Stimulated activated naive CD8-positive, alpha-beta T cell treated with anti-CD3 and anti-CD28 coated beads, Interleukin-15, Interleukin-2, amounts not matched to agents 100 U/mL and 50 U/mL, for 24 hours (primary cell): ENCODE results near the gene C3orf62.
"Not testable (repeated sequence)": the region's sequence is repeated elsewhere in the genome, so short reads cannot be mapped to it uniquely, and the experiment has no call there.

Experiments used
- ATAC-seq: fragments of 150-1000 bp; cut with Tn5 transposase; one replicate; pipeline ENCODE4 v1.10.0; 2021
- DNase-seq: peaks from one replicate; pipeline ENCODE4 v3.0.0; 2021

C3orf62 gene

GRCh38 chr3:49266410-49267095 lies 10.5 kb downstream of the C3orf62 start:
- DNase-seq (no peak), ATAC-seq (no peak)

- no peak for ATAC-seq
Observed at GRCh38 chr3:49265661-49266386, 11.2 kb downstream of the C3orf62 start.

GRCh38 chr3:49263159-49263889 lies 13.7 kb downstream of the C3orf62 start:
- DNase-seq (no peak), ATAC-seq (no peak)

More at GRCh38 chr3:49265661-49266386, 11.2 kb downstream of the C3orf62 start:
- no peak for DNase-seq

DNA sequence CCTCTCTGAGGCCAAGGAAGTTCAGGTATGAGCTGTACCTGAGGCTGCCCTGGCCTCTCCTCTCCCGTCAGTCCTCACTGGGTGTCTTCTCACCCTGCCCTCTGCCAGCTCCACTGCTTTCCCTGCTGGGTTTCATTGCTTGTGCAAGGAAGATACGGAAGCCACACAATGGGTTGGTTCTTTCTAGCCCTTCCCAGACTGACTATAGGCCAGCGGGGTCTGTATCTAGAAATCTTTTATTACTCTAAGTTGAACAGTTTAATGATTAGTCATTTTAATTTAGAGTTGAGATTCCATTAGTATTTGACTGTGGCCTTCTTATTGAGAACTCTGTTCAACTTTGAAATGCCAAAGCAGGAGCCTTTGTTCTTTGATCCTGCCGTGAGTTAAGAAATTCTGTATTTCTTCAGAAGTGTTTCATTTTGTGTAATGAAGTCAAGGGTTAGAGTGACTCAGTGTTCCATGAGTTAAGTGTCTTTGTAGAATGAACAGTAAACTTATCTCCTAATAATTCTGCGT lies 16.2 kb downstream of the C3orf62 start:
- ATAC-seq = peak; percentile 32
- DNase-seq = no peak

DNA sequence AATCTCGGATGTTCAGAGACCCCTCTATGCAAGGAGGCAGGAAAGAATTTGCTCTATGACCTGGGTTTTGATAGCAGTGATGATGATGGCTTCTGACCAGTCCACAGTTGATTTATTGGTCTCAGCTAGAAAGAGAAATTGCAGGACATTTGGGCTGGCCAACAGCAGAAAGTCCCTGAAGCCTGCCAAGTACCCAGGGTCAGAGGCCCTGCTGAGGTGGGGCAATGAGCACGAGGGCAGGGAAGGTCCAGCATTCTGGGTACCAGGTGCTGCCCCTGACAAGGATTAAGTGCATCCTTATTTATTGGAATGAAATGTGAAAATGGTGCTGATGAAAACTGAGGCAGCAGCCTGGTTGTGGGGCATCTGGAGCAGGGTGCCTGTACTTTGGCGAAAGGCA lies 19.8 kb downstream of the C3orf62 start:
- no peak for ATAC-seq

GRCh38 chr3:49255718-49256511 lies 21.1 kb downstream of the C3orf62 start:
- no peak for ATAC-seq
- no peak for DNase-seq

More for the DNA sequence above, 19.8 kb downstream of the C3orf62 start:
- no peak for DNase-seq

GRCh38 chr3:49255112-49255511 lies 21.9 kb downstream of the C3orf62 start:
- DNase-seq (no peak), ATAC-seq (no peak)

DNA sequence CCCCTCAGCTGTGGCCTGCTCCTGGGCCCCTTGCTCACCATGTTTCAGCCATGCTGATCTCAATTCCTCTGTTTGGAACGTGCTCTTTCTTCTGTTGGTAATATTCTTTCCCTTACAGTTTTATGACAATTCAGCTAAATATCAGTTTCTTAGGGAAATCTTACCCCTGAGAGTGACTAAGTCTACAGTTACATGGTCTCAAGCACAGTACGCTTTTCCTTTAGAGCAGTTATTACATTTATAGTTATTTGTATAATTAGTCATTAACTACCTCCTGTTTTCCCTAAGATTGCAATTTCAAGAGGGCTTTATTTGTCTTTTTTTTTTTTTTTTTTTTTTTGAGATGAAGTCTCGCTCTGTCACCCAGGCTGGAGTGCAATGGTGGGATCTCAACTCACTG lies 23.5 kb downstream of the C3orf62 start:
- no peak for DNase-seq
- no peak for ATAC-seq

GRCh38 chr3:49248840-49249227 lies 28.2 kb downstream of the C3orf62 start:
- DNase-seq (no peak), ATAC-seq (no peak)

DNA sequence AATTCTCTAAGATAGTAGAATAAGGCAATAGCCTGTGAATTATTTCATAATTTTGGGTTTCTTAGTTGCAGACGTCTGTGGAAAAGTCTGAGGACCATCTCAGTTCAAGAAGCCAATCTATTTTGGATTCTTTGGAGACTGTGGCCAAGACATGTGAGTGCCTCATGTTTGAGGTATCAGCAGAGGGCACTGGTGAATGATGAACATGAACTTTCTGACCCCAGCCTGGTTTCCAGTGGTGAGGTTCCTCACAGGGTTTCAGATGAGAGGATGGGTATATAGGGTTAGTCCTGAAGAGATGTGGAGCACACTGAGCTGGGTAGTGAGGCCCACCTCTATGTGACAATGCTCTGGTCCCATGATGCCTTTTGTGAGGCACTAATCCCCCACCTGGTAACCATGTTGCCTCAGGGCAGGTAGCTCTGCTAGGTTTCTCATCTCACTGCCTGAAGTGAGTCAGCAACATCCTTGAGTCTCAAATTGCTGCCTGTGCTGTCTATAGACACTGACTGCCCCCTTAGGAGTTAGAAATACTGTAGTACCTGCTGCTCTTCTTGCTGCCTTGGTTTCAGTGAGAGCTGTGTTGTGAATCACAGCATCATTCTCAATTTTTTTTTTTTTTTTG lies 32.3 kb downstream of the C3orf62 start:
- DNase-seq (no peak), ATAC-seq (peak; percentile 36)

DNA sequence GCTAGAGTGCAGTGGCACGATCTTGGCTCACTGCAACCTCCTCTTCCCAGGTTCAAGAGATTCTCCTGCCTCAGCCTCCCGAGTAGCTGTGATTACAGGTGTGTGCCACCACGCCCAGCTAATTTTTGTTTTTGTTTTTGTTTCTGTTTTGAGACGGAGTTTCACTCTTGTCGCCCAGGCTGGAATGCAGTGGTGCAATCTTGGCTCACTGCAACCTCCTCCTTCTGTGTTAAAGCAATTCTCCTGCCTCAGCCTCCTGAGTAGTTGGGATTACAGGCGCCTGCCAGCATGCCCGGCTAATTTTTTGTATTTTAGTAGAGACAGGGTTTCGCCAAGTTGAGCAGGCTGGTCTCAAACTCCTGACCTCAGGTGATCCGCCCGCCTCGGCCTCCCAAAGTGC lies 36.9 kb downstream of the C3orf62 start:
- ATAC-seq, DNase-seq: not testable (repeated sequence)

DNA sequence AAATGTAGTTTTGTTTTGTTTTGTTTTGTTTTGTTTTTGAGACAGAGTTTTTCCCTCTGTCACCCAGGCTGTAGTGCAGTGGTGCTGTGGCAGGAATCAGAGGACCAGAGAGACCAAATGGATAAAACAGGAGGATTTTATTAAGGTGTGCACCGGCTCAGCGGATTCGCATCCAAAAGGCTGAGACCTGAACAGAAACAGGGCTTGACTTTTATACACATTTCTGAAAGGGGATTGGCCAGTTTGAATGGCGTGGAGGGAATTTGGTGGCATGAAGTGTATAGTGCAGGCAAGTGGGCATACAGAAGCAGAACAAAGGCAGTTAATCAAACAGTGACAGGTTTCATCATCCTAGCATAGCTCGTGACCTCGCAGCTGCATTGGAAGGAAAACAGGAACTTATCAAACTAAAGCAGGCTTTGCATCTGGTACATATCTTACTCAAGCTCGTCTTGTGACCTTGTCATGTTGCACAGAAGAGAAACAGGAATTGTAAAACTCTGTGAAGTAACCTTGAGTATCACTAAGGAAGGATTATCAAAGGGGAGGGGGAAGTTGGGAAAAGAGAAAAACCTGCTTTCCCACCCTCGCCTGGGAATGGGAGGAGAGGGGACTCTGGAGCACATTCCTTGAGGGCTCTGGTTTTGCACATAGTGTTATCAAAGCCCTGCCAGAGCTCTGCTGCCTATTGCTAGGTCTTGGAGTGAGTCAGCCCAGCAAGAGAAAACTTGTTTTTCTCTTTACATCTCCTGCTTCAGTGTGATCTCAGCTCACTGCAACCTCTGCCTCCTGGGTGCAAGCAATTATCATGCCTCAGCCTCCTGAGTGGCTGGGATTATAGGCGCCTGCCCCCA lies 38.5 kb downstream of the C3orf62 start:
- DNase-seq (no peak), ATAC-seq (no peak)

DNA sequence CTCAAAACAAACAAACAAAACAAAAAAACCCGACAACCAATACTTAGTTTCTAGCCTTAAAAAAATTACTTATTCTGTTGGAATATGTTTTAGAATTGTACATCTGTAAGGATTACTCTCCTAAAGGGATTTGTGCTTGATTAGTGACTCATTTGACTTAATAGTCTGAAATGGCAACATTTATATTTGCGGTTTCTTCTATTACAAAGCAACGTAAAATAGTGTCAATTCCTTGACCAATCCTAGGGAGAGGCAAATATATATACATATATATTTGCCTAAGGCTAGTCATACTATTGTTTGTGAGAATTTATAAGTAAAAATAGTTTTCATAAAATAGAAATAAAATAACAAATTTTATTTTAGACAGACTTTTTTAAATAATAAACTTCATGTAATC lies 39.7 kb downstream of the C3orf62 start:
- ATAC-seq (no peak), DNase-seq (no peak)

DNA sequence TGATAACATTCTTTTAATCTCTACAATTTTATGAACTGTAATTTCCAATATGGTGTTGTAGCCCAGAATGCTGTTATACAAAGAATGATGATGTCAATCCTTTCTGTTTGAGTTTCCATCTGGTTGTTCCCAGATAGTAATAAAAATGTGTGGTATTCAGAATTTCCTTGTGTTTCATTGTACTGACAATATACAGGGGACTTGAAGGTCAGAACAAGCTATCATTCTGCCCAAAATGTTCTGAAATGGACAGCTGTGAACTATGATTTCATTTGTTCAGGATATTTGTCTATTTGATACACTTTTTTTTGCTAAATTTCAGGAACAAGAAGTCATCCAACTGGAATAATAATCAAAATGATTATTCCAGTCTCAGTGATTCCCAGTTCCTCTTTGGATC lies 40.8 kb downstream of the C3orf62 start:
- ATAC-seq (no peak), DNase-seq (no peak)

- ATAC-seq, DNase-seq: not testable (repeated sequence)
Observed at GRCh38 chr3:49228817-49229216, 48.2 kb downstream of the C3orf62 start.

GRCh38 chr3:49222002-49222401 lies 55.0 kb downstream of the C3orf62 start:
- DNase-seq = no peak
- no peak for ATAC-seq

DNA sequence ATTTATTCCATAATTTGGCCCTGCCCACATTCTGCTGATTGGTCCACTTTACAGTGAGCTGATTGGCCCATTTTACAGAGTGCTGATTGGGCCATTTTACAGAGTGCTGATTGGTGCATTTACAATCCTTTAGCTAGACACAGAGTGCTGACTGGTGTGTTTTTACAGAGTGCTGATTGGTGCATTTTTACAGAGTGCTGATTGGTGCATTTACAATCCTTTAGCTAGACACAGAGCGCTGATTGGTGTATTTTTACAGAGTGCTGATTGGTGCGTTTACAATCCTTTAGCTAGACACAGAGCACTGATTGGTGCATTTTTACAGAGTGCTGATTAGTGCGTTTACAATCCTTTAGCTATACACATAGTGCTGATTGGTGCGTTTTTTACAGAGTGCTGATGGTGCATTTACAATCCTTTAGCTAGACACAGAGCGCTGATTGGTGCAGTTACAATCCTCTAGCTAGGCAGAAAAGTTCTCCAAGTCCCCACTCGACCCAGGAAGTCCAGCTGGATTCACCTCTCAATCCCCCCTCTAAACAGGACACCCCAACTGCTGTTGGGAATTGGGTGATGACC lies 56.0 kb downstream of the C3orf62 start:
- not testable (repeated sequence) for DNase-seq, ATAC-seq

GRCh38 chr3:49219132-49219531 lies 57.9 kb downstream of the C3orf62 start:
- no peak for ATAC-seq
- no peak for DNase-seq
